Measurements from ENCODE around the gene MED13L.

The MED13L gene

DNA sequence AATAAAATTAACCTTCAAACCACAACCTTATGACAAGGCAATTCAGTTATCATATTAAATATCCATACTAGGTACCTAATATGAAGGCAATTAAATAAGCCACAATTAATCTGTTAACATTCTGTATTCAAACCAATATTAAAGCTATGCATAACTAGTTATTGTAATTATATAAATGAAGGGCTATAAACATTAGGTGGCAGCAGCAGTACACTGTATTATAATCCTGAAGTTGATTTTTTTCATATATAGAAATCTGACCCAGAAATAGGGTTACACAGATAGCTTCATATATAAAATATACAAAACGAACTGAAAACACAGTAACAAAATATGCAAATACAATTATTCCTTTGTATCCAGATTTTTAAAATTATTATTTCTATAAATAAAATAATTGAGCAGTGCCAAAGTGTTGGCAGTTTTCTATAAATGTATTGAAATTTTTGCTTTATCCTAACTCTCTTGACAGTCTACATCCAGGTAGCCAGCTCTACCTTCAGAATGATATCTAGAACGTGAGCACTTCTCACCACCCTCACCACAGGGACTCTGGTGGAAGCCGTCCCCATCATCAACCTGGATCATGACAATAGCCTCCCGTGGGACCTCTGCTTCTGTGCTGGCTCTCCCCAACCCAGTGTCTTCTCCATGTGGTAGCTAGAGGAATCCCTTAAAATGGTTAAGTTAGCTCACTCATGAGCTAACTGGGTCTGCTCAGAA, 136.2 kb downstream of the MED13L start:
- Histone ChIP-seq H3K27me3 (ENCODE audit: insufficient read depth, poor library complexity, severe bottlenecking) (no peaks in the 10 kb centered on the region), H3K36me3 (ENCODE audit: low read depth) (no peaks in the 10 kb centered on the region), H3K27ac (ENCODE audit: poor library complexity, severe bottlenecking) (no peak overlapping the region), H3K4me3 (ENCODE audit: severe bottlenecking) (no peak overlapping the region), H3K4me1 (ENCODE audit: insufficient read depth, poor library complexity, severe bottlenecking) (peaks cover 35% of the 10 kb centered on the region), H3K9me3 (ENCODE audit: severe bottlenecking) (no peaks in the 10 kb centered on the region)
- DNase-seq (ENCODE audit: low spot score) (no peak), ATAC-seq (ENCODE audit: low read depth) (no peak)
- peak; percentile 60 for TF ChIP-seq CTCF (IDR thresholded peaks at IDR 0.05; ENCODE audit: poor library complexity, severe bottlenecking)

DNA sequence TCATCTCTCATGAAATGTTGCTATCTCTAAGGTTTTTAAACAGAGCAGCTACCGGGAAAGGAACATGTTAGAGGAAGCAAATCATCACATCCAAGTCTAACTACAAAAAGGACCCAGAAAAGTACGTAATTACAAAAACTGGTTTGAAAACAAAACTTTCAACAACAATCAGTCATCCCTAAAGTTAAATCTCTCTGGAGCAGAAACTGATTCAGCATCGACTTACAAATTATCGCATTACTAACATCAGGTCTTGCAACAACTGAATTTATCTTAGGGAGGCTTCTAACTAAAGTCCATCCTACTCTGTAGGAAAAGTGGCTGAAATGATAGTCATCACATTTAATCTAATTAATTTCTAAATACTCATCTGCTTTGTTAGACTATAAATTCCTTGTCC, 137.0 kb downstream of the MED13L start:
- DNase-seq (ENCODE audit: low spot score) (no peak), ATAC-seq (ENCODE audit: low read depth) (no peak)
- no peak for TF ChIP-seq CTCF (IDR thresholded peaks at IDR 0.05; ENCODE audit: poor library complexity, severe bottlenecking)
- H3K4me3 ChIP-seq (ENCODE audit: severe bottlenecking) = no peak overlapping the region
- no peaks in the 10 kb centered on the region for H3K36me3 ChIP-seq (ENCODE audit: low read depth)
- H3K4me1 ChIP-seq (ENCODE audit: insufficient read depth, poor library complexity, severe bottlenecking) = peaks cover 43% of the 10 kb centered on the region
- H3K27ac ChIP-seq (ENCODE audit: poor library complexity, severe bottlenecking) = no peak overlapping the region
- no peaks in the 10 kb centered on the region for H3K9me3 ChIP-seq (ENCODE audit: severe bottlenecking)
- no peaks in the 10 kb centered on the region for H3K27me3 ChIP-seq (ENCODE audit: insufficient read depth, poor library complexity, severe bottlenecking)

GRCh38 chr12:116138781-116139180, 138.7 kb downstream of the MED13L start:
- DNase-seq (ENCODE audit: low spot score) (no peak), ATAC-seq (ENCODE audit: low read depth) (no peak)
- Histone ChIP-seq H3K4me3 (ENCODE audit: severe bottlenecking) (no peak overlapping the region), H3K36me3 (ENCODE audit: low read depth) (no peaks in the 10 kb centered on the region), H3K4me1 (ENCODE audit: insufficient read depth, poor library complexity, severe bottlenecking) (peaks cover 45% of the 10 kb centered on the region), H3K27ac (ENCODE audit: poor library complexity, severe bottlenecking) (no peak overlapping the region), H3K9me3 (ENCODE audit: severe bottlenecking) (no peaks in the 10 kb centered on the region), H3K27me3 (ENCODE audit: insufficient read depth, poor library complexity, severe bottlenecking) (no peaks in the 10 kb centered on the region)
- no peak for TF ChIP-seq CTCF (IDR thresholded peaks at IDR 0.05; ENCODE audit: poor library complexity, severe bottlenecking)

DNA sequence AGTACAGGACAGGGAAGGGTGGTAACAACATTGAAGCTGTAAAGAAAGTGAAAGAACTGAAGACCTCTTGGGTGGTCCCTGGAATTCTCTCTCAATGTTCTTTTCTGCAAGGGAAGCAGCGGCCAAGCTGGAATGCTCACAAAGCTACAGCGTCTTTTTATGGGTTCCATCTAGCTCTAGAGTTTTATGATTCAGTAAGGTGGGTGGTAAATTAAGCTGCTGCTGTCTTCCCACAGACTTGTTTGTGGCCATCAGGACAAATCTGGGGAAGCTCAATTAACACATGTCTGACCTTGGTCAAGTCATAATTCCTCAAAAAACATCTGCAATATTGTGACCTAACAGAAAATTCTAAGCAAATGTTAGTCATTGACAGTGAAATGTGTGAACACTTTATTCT, 139.1 kb downstream of the MED13L start:
- no peak for ATAC-seq (ENCODE audit: low read depth)
- no peaks in the 10 kb centered on the region for H3K36me3 ChIP-seq (ENCODE audit: low read depth)
- H3K27me3 ChIP-seq (ENCODE audit: insufficient read depth, poor library complexity, severe bottlenecking) = no peaks in the 10 kb centered on the region
- no peaks in the 10 kb centered on the region for H3K9me3 ChIP-seq (ENCODE audit: severe bottlenecking)
- peaks cover 45% of the 10 kb centered on the region for H3K4me1 ChIP-seq (ENCODE audit: insufficient read depth, poor library complexity, severe bottlenecking)
- DNase-seq (ENCODE audit: low spot score) = no peak
- no peak for TF ChIP-seq CTCF (IDR thresholded peaks at IDR 0.05; ENCODE audit: poor library complexity, severe bottlenecking)
- no peak overlapping the region for H3K4me3 ChIP-seq (ENCODE audit: severe bottlenecking)
- H3K27ac ChIP-seq (ENCODE audit: poor library complexity, severe bottlenecking) = no peak overlapping the region

GRCh38 chr12:116137318-116137717, 140.2 kb downstream of the MED13L start:
- Histone ChIP-seq H3K36me3 (ENCODE audit: low read depth) (no peaks in the 10 kb centered on the region), H3K27me3 (ENCODE audit: insufficient read depth, poor library complexity, severe bottlenecking) (no peaks in the 10 kb centered on the region), H3K27ac (ENCODE audit: poor library complexity, severe bottlenecking) (no peak overlapping the region), H3K4me3 (ENCODE audit: severe bottlenecking) (no peak overlapping the region), H3K9me3 (ENCODE audit: severe bottlenecking) (no peaks in the 10 kb centered on the region), H3K4me1 (ENCODE audit: insufficient read depth, poor library complexity, severe bottlenecking) (peaks cover 44% of the 10 kb centered on the region)
- no peak for DNase-seq (ENCODE audit: low spot score)
- TF ChIP-seq CTCF (IDR thresholded peaks at IDR 0.05; ENCODE audit: poor library complexity, severe bottlenecking) = no peak
- ATAC-seq (ENCODE audit: low read depth) = no peak
